HS-27A (cell line): ENCODE data around the gene ETS1.

Experiments
- DNase-seq: peaks from one replicate; pipeline ENCODE4 v3.0.0-alpha.2; 2012; ENCODE audit warnings: low read depth, missing footprints

The ETS1 gene

GRCh38 chr11:128619007-128619406 is 31.6 kb upstream of the ETS1 start:
- no peak for DNase-seq

GRCh38 chr11:128618603-128619002 is 31.2 kb upstream of the ETS1 start:
- no peak for DNase-seq

GRCh38 chr11:128616161-128616560 is 28.8 kb upstream of the ETS1 start:
- no peak for DNase-seq

GRCh38 chr11:128615612-128616011 is 28.3 kb upstream of the ETS1 start:
- DNase-seq: no peak

GRCh38 chr11:128615076-128615475 is 27.7 kb upstream of the ETS1 start:
- DNase-seq: no peak

GRCh38 chr11:128614026-128614425 is 26.7 kb upstream of the ETS1 start:
- no peak for DNase-seq

GRCh38 chr11:128613300-128613995 is 26.1 kb upstream of the ETS1 start:
- DNase-seq: no peak

GRCh38 chr11:128610721-128611617 is 23.6 kb upstream of the ETS1 start:
- DNase-seq: no peak

GRCh38 chr11:128609785-128610184 is 22.4 kb upstream of the ETS1 start:
- DNase-seq: no peak

GRCh38 chr11:128608746-128609407 is 21.5 kb upstream of the ETS1 start:
- no peak for DNase-seq

- no peak for DNase-seq
Observed at GRCh38 chr11:128607819-128608218, 20.5 kb upstream of the ETS1 start.

- DNase-seq: no peak
Observed at GRCh38 chr11:128604723-128605122, 17.4 kb upstream of the ETS1 start.

- no peak for DNase-seq
Observed at GRCh38 chr11:128603752-128604414, 16.5 kb upstream of the ETS1 start.

- no peak for DNase-seq
Observed at GRCh38 chr11:128603003-128603696, 15.8 kb upstream of the ETS1 start.

GRCh38 chr11:128599729-128600128 is 12.4 kb upstream of the ETS1 start:
- DNase-seq: no peak

- DNase-seq: no peak
Observed at GRCh38 chr11:128598506-128599150, 11.3 kb upstream of the ETS1 start.

GRCh38 chr11:128598096-128598495 is 10.7 kb upstream of the ETS1 start:
- DNase-seq: no peak

- DNase-seq: no peak
Observed at GRCh38 chr11:128597209-128597608, 9.9 kb upstream of the ETS1 start.

- no peak for DNase-seq
Observed at GRCh38 chr11:128596250-128596649, 8.9 kb upstream of the ETS1 start.

GRCh38 chr11:128595775-128596174 is 8.4 kb upstream of the ETS1 start:
- no peak for DNase-seq

- no peak for DNase-seq
Observed at GRCh38 chr11:128595221-128595620, 7.9 kb upstream of the ETS1 start.
